Neural cell (in vitro differentiated cells): ENCODE measurements around the gene ATP5ME. TPM values are rescaled to one million over a fixed set of nuclear protein-coding genes. Genes with fewer than 3 reads are reported as not detected.

Experiments
- H2AFZ ChIP-seq: fragments of 200-600, 300-800 bp; sonication (generic), shearing (Covaris generic); 2 replicates; pipeline ENCODE4 v1.6.0; 2014; ENCODE audit warnings: low read depth, mild to moderate bottlenecking, antibody characterized with exemption, low read length, moderate library complexity
- H3F3A ChIP-seq: fragments of 200-600 bp; shearing (Covaris generic); 2 replicates; pipeline ENCODE4 v1.6.1; 2016; ENCODE audit warnings: mild to moderate bottlenecking, moderate library complexity, mixed read lengths, antibody characterized with exemption, low read length; ENCODE audit not compliant: insufficient read depth, poor library complexity, severe bottlenecking
- H3K27ac ChIP-seq: fragments of 200-600, 300-800 bp; sonication (generic), shearing (Covaris generic); 2 replicates; pipeline ENCODE4 v1.5.1; 2014; ENCODE audit warnings: mild to moderate bottlenecking, low read length, moderate library complexity
- H3K27me3 ChIP-seq: fragments of 300-800, 200-600 bp; sonication (generic), shearing (Covaris generic); 2 replicates; pipeline ENCODE4 v1.6.0; 2014; ENCODE audit warnings: mild to moderate bottlenecking, low read depth, low read length, moderate library complexity; ENCODE audit not compliant: insufficient read depth
- H3K36me3 ChIP-seq: fragments of 300-800, 200-600 bp; sonication (generic), shearing (Covaris generic); 2 replicates; pipeline ENCODE4 v1.5.1; 2014; ENCODE audit warnings: mild to moderate bottlenecking, antibody characterized with exemption, low read length, moderate library complexity; ENCODE audit not compliant: insufficient read depth
- H3K4me2 ChIP-seq: fragments of 300-800, 200-600 bp; sonication (generic), shearing (Covaris generic); 2 replicates; pipeline ENCODE4 v1.6.0; 2014; ENCODE audit warnings: mild to moderate bottlenecking, low read length
- H3K4me3 ChIP-seq: fragments of 300-800, 200-600 bp; sonication (generic), shearing (Covaris generic); 2 replicates; pipeline ENCODE4 v1.5.1; 2014; ENCODE audit warnings: mild to moderate bottlenecking, low read length, moderate library complexity
- H3K79me2 ChIP-seq: fragments of 200-600 bp; shearing (Covaris generic); replicated peaks from 2 replicates; pipeline ENCODE4 v1.6.0; 2014; ENCODE audit warnings: mild to moderate bottlenecking, low read length, moderate library complexity; ENCODE audit not compliant: insufficient read depth
- H3K9ac ChIP-seq: fragments of 300-800, 200-600 bp; sonication (generic), shearing (Covaris generic); 2 replicates; pipeline ENCODE4 v1.6.1; 2016; ENCODE audit warnings: mild to moderate bottlenecking, low read length, mixed read lengths
- H3K9me2 ChIP-seq: fragments of 200-600 bp; shearing (Covaris generic); 2 replicates; pipeline ENCODE4 v1.6.1; 2016; ENCODE audit warnings: mild to moderate bottlenecking, low read length, mixed read lengths; ENCODE audit not compliant: insufficient read depth
- H3K9me3 ChIP-seq: fragments of 200-600, 300-800 bp; sonication (generic), shearing (Covaris generic); 2 replicates; pipeline ENCODE4 v1.6.1; 2016; ENCODE audit warnings: mild to moderate bottlenecking, mixed run types, low read length, moderate library complexity, mixed read lengths
- H4K20me1 ChIP-seq: fragments of 200-600 bp; shearing (Covaris generic); 2 replicates; pipeline ENCODE4 v1.6.1; 2016; ENCODE audit warnings: mild to moderate bottlenecking, mixed run types; ENCODE audit not compliant: insufficient read depth
- CTCF ChIP-seq: fragments of 450-650 bp; IDR thresholded peaks from 2 replicates; pipeline ENCODE4 v1.5.1; 2014; ENCODE audit warnings: antibody characterized with exemption, mild to moderate bottlenecking, moderate library complexity; ENCODE audit not compliant: poor library complexity, severe bottlenecking
- EP300 ChIP-seq: fragments of 450-650 bp; conservative IDR thresholded peaks from 2 replicates; pipeline ENCODE4 v1.6.1; 2014; ENCODE audit warnings: antibody characterized with exemption, mild to moderate bottlenecking, moderate library complexity; ENCODE audit not compliant: poor library complexity, severe bottlenecking
- EZH2 ChIP-seq: fragments of 200-600, 300-800 bp; shearing (Covaris generic), sonication (generic); IDR thresholded peaks from 2 replicates; pipeline ENCODE4 v1.6.1; 2014; ENCODE audit warnings: antibody characterized with exemption, low read length, borderline replicate concordance, mild to moderate bottlenecking; ENCODE audit not compliant: insufficient read depth, poor library complexity, severe bottlenecking
- MXI1 ChIP-seq: fragments of 450-650 bp; conservative IDR thresholded peaks from 2 replicates; pipeline ENCODE4 v1.6.1; 2014; ENCODE audit warnings: antibody characterized with exemption, mild to moderate bottlenecking; ENCODE audit not compliant: poor library complexity, severe bottlenecking
- POLR2AphosphoS5 ChIP-seq: IDR thresholded peaks from 2 replicates; pipeline ENCODE4 v1.6.1; 2012
- REST ChIP-seq: IDR thresholded peaks from 2 replicates; pipeline ENCODE4 v1.6.1; 2012; ENCODE audit warnings: borderline replicate concordance
- SMC3 ChIP-seq: fragments of 450-650 bp; conservative IDR thresholded peaks from 2 replicates; pipeline ENCODE4 v1.6.1; 2014; ENCODE audit warnings: antibody characterized with exemption, mild to moderate bottlenecking, moderate library complexity; ENCODE audit not compliant: poor library complexity
- polyA plus RNA-seq: library from polyadenylated mRNA; depleted of rRNA; stranded (reverse); fragments of >200 nt; gene quantifications from 2 replicates; pipeline ENCODE4 v1.2.3, GENCODE V29; 2014

Gene ATP5ME
- polyA plus RNA-seq, 1 donor from 2014 or later: 156 TPM

- no peaks in the 10 kb centered on the region for H3K9me2 ChIP-seq
Measured at GRCh38 chr4:720111-720860, 46.2 kb upstream of the ATP5ME start.

GRCh38 chr4:718460-718859 is 44.4 kb upstream of the ATP5ME start:
- no peaks in the 10 kb centered on the region for H3K27me3 ChIP-seq
- no peak overlapping the region for H3K4me3 ChIP-seq
- no peak overlapping the region for H3K27ac ChIP-seq
- H3K36me3 ChIP-seq: no peaks in the 10 kb centered on the region
- H3K79me2 ChIP-seq: peaks cover 42% of the 10 kb centered on the region
- no peaks in the 10 kb centered on the region for H3K9me3 ChIP-seq
- no peak overlapping the region for H3K4me2 ChIP-seq
- no peaks in the 10 kb centered on the region for H3K9me2 ChIP-seq
- H3F3A ChIP-seq: no peaks in the 10 kb centered on the region
- no peak overlapping the region for H2AFZ ChIP-seq
- peaks cover 26% of the 10 kb centered on the region for H4K20me1 ChIP-seq
- no peak overlapping the region for H3K9ac ChIP-seq
- TF ChIP-seq MXI1: no peak
- TF ChIP-seq EP300: no peak
- no peak for TF ChIP-seq SMC3
- TF ChIP-seq POLR2AphosphoS5: no peak
- no peak for TF ChIP-seq CTCF
- no peak for TF ChIP-seq REST

More at GRCh38 chr4:720111-720860, 46.2 kb upstream of the ATP5ME start:
- Histone ChIP-seq H3K27ac (no peak overlapping the region), H3F3A (no peaks in the 10 kb centered on the region), H3K79me2 (peaks cover 46% of the 10 kb centered on the region), H3K36me3 (no peaks in the 10 kb centered on the region), H3K4me2 (no peak overlapping the region), H3K9me3 (no peaks in the 10 kb centered on the region), H3K4me3 (no peak overlapping the region), H3K9ac (no peak overlapping the region), H2AFZ (no peak overlapping the region), H3K27me3 (no peaks in the 10 kb centered on the region), H4K20me1 (peaks cover 13% of the 10 kb centered on the region)
- no peak for TF ChIP-seq REST
- no peak for TF ChIP-seq MXI1
- no peak for TF ChIP-seq SMC3
- TF ChIP-seq CTCF: no peak
- no peak for TF ChIP-seq EZH2
